NB4 (cell line): ENCODE results near the gene MRPL21.

Experiments used
- CTCF ChIP-seq: IDR thresholded peaks from one replicate; pipeline ENCODE4 v1.5.1; 2012; ENCODE audit warnings: low read depth, low read length
- MAX ChIP-seq: IDR thresholded peaks from 2 replicates; pipeline ENCODE4 v1.6.1; 2011; ENCODE audit warnings: low read depth, low read length
- MYC ChIP-seq: IDR thresholded peaks from 2 replicates; pipeline ENCODE4 v1.6.1; 2011; ENCODE audit warnings: low read depth, low read length
- POLR2A ChIP-seq: IDR thresholded peaks from 2 replicates; pipeline ENCODE4 v1.6.1; 2011; ENCODE audit warnings: mild to moderate bottlenecking; ENCODE audit not compliant: insufficient read length; ENCODE audit errors: extremely low read depth

GRCh38 chr11:68843703-68844312, 59.8 kb downstream of the MRPL21 start:
- TF ChIP-seq POLR2A = peak; percentile 41
- peak; percentile 20 for TF ChIP-seq CTCF
- peak; percentile 58; the same call in 1 of the 2 replicates for TF ChIP-seq MYC
- TF ChIP-seq MAX = peak; percentile 92
